Measurements from ENCODE around the gene PDLIM7.
A peak's percentile ranks its signal among the peaks of the same experiment; 100 is the strongest.

Gene PDLIM7

DNA sequence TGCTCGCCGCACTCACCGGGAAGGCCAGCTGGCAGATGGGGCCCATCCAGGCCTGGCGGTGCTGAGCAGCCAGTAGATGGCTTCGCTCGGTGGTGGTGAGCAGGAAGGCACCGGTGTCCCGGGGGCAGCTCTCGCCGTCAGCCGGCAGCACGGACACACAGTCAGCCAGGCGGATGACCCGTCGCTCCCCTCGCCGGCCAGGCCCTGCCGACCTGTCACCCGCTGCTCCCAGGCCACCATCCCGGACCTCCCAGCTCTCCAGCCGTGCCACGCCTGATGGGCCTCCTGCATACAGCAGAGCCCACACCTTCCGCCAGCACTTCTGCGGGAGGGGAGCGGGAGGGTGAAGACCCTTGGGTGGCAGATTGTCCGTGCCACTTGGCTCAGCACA is 10.8 kb upstream of the PDLIM7 start:
- Histone ChIP-seq H3K27ac (ENCODE audit: low read depth, low read length) (no peak overlapping the region), H3K27me3 (ENCODE audit: control insufficient read depth in 5 of 5, insufficient read depth in 4 of 5, low read length in 5 of 5) (no peaks in the 10 kb centered on the region), H3K36me3 (ENCODE audit: control insufficient read depth in 5 of 5, insufficient read depth in 5 of 5, low read length in 5 of 5) (peaks cover 0 to 44% (median 29%) of the 10 kb centered on the region in 5 donors), H3K9ac (ENCODE audit: low read length in 5 of 5) (peak overlapping the region in 3 of 5 donors; percentile 53 to 76 (median 53)), H3K4me1 (ENCODE audit: control insufficient read depth in 5 of 5, insufficient read depth in 5 of 5, low read length in 5 of 5) (peaks cover 0 to 35% (median 13%) of the 10 kb centered on the region in 5 donors), H3K9me3 (ENCODE audit: control insufficient read depth in 5 of 5, low read length in 5 of 5) (no peaks in the 10 kb centered on the region), H3K4me3 (ENCODE audit: low read depth in 1 of 5, low read length in 5 of 5) (peak overlapping the region in 3 of 5 donors; percentile 54 to 66 (median 57))

DNA sequence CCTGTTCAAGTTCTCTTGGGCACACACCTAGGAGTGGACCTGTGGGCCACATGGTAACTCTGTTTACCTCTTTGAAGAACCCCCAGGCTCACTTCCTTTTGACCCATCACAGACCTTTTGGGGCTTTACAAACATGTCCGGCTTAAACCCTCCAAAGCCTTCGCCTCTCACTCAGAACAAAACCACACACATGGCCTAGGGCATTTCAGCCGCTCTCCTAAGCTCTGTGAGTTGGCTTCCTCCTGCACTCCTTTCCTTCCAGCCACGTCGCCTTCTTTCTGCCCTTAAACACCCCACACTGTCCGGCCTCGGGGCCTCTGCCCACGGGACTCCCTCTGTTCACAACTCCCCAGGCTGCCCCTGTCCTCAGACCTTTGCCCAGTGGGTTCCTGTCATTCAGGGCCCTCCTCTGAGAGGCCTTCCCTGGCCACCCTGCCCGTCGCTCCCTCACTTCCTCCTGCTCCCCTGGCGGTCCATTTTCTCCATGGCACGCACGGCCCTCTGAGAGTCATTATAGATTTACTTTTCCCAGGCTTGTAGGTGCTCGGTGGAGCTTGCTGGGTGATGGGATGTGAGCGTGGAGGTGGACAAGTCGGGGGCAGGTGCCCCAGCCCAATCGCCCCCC is 10.3 kb upstream of the PDLIM7 start:
- H3K27ac ChIP-seq (ENCODE audit: low read depth, low read length) = no peak overlapping the region

DNA sequence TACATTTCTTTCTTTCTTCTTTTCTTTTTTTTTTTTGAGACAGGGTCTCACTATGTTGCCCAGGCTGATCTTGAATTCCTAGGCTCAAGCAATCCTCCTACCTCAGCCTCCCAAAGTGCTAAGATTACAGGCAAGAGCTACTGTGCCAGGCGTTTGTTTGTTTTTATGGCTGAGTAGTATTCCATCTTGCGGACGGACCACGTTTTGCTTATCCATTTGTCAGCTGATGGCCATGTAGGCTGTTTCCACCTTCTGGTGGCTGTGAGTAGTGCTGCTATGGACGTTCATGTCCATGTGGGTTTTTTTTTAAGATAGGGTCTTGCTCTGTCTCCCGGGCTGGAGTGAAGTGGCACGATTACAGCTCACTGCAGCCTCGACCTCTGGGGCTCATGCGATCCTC is 9.8 kb upstream of the PDLIM7 start:
- Histone ChIP-seq H3K9ac (ENCODE audit: low read length in 5 of 5) (no peak overlapping the region), H3K9me3 (ENCODE audit: control insufficient read depth in 5 of 5, low read length in 5 of 5) (no peaks in the 10 kb centered on the region), H3K36me3 (ENCODE audit: control insufficient read depth in 5 of 5, insufficient read depth in 5 of 5, low read length in 5 of 5) (peaks cover 0 to 41% (median 18%) of the 10 kb centered on the region in 5 donors), H3K27ac (ENCODE audit: low read depth, low read length) (no peak overlapping the region), H3K4me3 (ENCODE audit: low read depth in 1 of 5, low read length in 5 of 5) (no peak overlapping the region), H3K27me3 (ENCODE audit: control insufficient read depth in 5 of 5, insufficient read depth in 4 of 5, low read length in 5 of 5) (no peaks in the 10 kb centered on the region), H3K4me1 (ENCODE audit: control insufficient read depth in 5 of 5, insufficient read depth in 5 of 5, low read length in 5 of 5) (peaks cover 0 to 40% (median 13%) of the 10 kb centered on the region in 5 donors)

More for the DNA sequence above, 10.3 kb upstream of the PDLIM7 start:
- H3K9me3 ChIP-seq (ENCODE audit: control insufficient read depth in 5 of 5, low read length in 5 of 5) = no peaks in the 10 kb centered on the region
- peak overlapping the region in 2 of 5 donors; percentile 57 to 66 for H3K4me3 ChIP-seq (ENCODE audit: low read depth in 1 of 5, low read length in 5 of 5)
- peaks cover 0 to 44% (median 23%) of the 10 kb centered on the region in 5 donors for H3K36me3 ChIP-seq (ENCODE audit: control insufficient read depth in 5 of 5, insufficient read depth in 5 of 5, low read length in 5 of 5)
- H3K9ac ChIP-seq (ENCODE audit: low read length in 5 of 5) = peak overlapping the region in 2 of 5 donors; percentile 53
- peaks cover 0 to 35% (median 13%) of the 10 kb centered on the region in 5 donors for H3K4me1 ChIP-seq (ENCODE audit: control insufficient read depth in 5 of 5, insufficient read depth in 5 of 5, low read length in 5 of 5)
- no peaks in the 10 kb centered on the region for H3K27me3 ChIP-seq (ENCODE audit: control insufficient read depth in 5 of 5, insufficient read depth in 4 of 5, low read length in 5 of 5)

DNA sequence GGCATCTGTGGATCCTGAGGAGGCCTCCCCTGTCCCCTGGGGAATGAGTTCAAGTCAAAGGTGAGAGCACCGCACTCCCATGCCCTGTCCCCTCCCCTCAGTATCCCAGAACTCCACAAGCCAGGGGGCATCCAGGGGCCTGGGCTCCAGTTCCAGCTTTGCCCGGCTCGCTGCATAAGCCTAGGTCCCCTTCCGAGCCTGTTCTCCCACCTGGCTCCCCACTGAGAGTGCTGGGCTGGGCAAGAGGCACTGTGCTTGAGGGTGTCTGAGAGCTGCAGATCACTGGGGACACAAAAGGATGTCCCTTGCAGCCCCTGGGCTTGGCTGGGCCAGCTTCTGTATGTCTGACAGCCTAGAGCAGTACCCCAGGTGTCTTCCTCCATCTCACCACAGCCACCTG is 7.7 kb upstream of the PDLIM7 start:
- no peak overlapping the region for H3K9ac ChIP-seq (ENCODE audit: low read length in 5 of 5)
- no peak overlapping the region for H3K4me3 ChIP-seq (ENCODE audit: low read depth in 1 of 5, low read length in 5 of 5)

DNA sequence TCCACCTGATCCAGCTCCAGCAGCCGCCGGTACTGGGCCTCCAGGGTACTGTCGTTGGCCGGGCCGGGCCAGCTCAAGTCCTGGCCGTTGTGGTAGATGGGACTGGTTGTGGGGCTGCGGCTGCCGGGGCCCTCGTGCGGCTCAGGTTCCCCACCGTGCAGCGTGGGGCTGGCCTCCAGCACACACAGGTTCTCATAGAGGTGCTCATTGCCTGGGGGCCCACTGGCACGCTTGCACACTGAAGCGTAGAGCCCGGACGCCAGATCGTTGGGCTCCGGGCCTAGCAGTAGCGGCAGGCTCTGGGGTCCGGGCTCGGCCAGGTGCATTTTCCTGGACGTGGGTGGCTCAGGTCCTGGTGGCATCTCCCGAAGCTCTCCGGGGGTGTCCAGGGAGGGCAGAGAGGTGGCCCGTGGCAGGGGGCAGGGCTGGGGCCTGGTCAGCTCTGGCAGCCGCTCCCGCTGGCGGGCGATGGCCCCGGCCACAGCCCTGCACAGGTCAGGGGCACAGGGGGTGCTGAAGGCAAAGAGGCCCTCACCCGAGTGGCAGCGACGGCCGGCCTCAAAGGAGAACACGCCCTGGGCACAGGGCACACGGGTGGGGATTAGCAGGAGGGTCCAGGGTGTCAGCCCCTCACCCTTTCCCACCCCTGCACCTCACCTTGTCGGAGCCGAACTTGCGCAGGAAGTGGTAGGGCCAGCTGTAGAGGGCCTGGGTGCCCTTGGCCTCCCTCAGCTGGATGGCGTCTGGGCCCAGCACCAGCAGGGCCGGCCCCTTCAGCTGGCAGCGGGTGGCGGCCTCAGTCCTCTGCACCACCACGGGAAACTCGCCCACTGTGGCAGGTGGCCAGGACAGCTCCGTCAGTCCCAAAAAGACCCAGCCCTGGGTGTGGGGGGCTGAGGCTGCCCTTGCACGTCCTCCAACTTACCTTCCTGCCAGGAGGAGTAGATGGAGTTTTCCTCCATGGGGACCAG is 7.0 kb upstream of the PDLIM7 start:
- no peaks in the 10 kb centered on the region for H3K27me3 ChIP-seq (ENCODE audit: control insufficient read depth in 5 of 5, insufficient read depth in 4 of 5, low read length in 5 of 5)
- H3K4me3 ChIP-seq (ENCODE audit: low read depth in 1 of 5, low read length in 5 of 5) = no peak overlapping the region
- peaks cover 0 to 24% (median 0%) of the 10 kb centered on the region in 5 donors for H3K36me3 ChIP-seq (ENCODE audit: control insufficient read depth in 5 of 5, insufficient read depth in 5 of 5, low read length in 5 of 5)
- no peaks in the 10 kb centered on the region for H3K9me3 ChIP-seq (ENCODE audit: control insufficient read depth in 5 of 5, low read length in 5 of 5)
- H3K4me1 ChIP-seq (ENCODE audit: control insufficient read depth in 5 of 5, insufficient read depth in 5 of 5, low read length in 5 of 5) = peaks cover 0 to 34% (median 6%) of the 10 kb centered on the region in 5 donors
- H3K9ac ChIP-seq (ENCODE audit: low read length in 5 of 5) = no peak overlapping the region
- no peak overlapping the region for H3K27ac ChIP-seq (ENCODE audit: low read depth, low read length)

More for the DNA sequence above, 7.7 kb upstream of the PDLIM7 start:
- peaks cover 2 to 40% (median 10%) of the 10 kb centered on the region in 5 donors for H3K4me1 ChIP-seq (ENCODE audit: control insufficient read depth in 5 of 5, insufficient read depth in 5 of 5, low read length in 5 of 5)
- H3K27ac ChIP-seq (ENCODE audit: low read depth, low read length) = no peak overlapping the region
- H3K9me3 ChIP-seq (ENCODE audit: control insufficient read depth in 5 of 5, low read length in 5 of 5) = no peaks in the 10 kb centered on the region
- H3K36me3 ChIP-seq (ENCODE audit: control insufficient read depth in 5 of 5, insufficient read depth in 5 of 5, low read length in 5 of 5) = peaks cover 0 to 24% (median 0%) of the 10 kb centered on the region in 5 donors
- no peaks in the 10 kb centered on the region for H3K27me3 ChIP-seq (ENCODE audit: control insufficient read depth in 5 of 5, insufficient read depth in 4 of 5, low read length in 5 of 5)

DNA sequence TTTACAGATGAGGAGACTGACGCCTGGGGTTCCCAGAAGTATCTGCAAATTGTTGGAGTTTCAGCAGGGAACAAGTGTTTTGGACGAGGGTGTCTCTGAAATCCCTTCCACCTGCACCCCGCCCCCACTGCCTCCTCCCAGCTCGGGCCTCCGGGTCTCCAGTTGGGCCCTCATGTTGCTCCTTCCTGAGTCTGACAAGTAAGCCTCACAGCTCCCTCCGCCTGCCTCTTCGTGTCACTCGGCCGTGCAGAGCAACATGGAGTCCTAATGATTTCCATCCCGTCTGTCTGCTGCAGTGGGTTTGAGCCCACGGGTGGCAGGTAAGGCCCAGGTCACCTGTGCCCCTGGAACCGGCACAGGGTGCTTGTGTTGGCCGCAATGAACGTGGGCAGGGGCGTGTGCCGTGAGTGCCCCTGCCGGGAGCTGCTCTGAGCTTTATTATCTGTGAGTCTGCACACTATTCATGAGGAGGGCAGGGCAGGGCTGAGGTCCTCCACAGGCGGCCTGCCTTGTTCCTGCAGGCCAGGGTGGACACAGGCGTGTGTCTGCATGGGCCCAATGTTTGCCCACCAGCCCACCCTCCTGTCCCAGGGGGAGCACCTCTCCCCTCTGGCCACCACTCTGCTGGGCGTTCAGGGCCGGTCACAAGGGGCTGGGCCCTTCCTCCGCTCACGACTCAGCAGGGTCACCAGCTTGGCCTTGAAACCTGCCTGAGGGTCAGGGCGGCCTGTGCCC is 6.1 kb upstream of the PDLIM7 start:
- Histone ChIP-seq H3K9ac (ENCODE audit: low read length in 5 of 5) (no peak overlapping the region), H3K27ac (ENCODE audit: low read depth, low read length) (no peak overlapping the region), H3K4me3 (ENCODE audit: low read depth in 1 of 5, low read length in 5 of 5) (no peak overlapping the region)

DNA sequence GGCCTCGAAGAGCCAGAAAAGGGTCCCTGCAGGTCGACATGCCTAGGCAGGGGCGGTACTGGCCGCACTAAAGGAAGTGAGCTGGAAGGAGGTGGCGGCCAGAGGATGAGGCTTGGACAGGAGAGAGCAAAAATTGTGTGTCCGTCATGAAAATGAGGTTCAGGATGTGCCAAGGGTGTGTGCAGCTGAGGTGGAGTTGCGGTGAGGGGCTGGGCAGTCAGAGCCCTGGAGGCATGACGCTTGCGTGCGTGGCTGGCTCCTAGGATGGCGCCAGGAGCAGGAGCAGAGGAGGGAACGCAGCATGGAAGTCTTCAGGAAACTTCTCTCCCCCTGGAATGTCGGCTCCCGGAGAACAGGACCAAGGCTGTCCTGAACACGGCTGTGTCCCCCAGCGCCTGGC is 5.5 kb upstream of the PDLIM7 start:
- Histone ChIP-seq H3K36me3 (ENCODE audit: control insufficient read depth in 5 of 5, insufficient read depth in 5 of 5, low read length in 5 of 5) (peaks cover 0 to 24% (median 0%) of the 10 kb centered on the region in 5 donors), H3K9ac (ENCODE audit: low read length in 5 of 5) (no peak overlapping the region), H3K4me3 (ENCODE audit: low read depth in 1 of 5, low read length in 5 of 5) (no peak overlapping the region), H3K27ac (ENCODE audit: low read depth, low read length) (no peak overlapping the region), H3K4me1 (ENCODE audit: control insufficient read depth in 5 of 5, insufficient read depth in 5 of 5, low read length in 5 of 5) (peaks cover 2 to 27% (median 12%) of the 10 kb centered on the region in 5 donors), H3K9me3 (ENCODE audit: control insufficient read depth in 5 of 5, low read length in 5 of 5) (no peaks in the 10 kb centered on the region), H3K27me3 (ENCODE audit: control insufficient read depth in 5 of 5, insufficient read depth in 4 of 5, low read length in 5 of 5) (no peaks in the 10 kb centered on the region)

More for the DNA sequence above, 6.1 kb upstream of the PDLIM7 start:
- Histone ChIP-seq H3K36me3 (ENCODE audit: control insufficient read depth in 5 of 5, insufficient read depth in 5 of 5, low read length in 5 of 5) (peaks cover 0 to 24% (median 0%) of the 10 kb centered on the region in 5 donors), H3K9me3 (ENCODE audit: control insufficient read depth in 5 of 5, low read length in 5 of 5) (no peaks in the 10 kb centered on the region), H3K4me1 (ENCODE audit: control insufficient read depth in 5 of 5, insufficient read depth in 5 of 5, low read length in 5 of 5) (peaks cover 0 to 26% (median 7%) of the 10 kb centered on the region in 5 donors), H3K27me3 (ENCODE audit: control insufficient read depth in 5 of 5, insufficient read depth in 4 of 5, low read length in 5 of 5) (no peaks in the 10 kb centered on the region)

DNA sequence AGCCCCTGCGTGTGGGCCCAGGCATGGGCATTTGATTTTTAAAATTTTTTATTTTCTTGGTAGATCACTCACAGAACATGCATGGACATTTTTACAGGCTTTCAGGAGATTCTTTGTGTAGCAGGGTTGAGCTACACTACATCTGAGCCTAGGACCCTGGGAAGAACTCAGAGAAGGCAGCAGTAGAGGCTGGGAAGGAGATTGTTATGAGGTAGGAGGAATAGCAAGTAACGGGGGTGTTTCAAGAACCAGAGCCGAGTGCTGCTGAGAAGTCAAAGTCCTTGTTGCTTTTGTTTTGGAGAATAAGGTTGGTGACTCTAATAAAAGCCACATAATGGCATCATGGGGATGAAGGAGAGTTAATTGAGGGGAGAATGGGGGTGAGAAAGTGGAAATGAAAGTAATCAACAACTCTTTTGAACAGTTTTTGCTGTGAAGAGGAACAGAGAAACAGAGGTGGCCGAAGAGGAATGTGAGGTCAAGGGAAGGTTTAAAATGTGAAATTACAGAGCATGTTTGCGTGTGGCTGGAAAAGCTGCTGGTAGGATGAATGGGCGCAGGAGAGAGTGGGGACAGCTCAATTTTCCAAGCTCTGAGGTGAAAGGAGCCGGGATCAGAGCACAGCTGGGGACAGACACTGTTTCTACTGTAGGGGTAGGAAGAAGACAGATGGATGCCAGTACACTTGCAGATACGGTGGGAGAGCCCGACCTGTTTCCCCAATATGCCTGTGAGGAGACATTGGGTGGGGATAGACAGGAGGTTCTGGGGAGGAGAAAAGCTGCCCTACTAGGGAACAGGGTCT is 4.7 kb upstream of the PDLIM7 start:
- Histone ChIP-seq H3K27ac (ENCODE audit: low read depth, low read length) (no peak overlapping the region), H3K9me3 (ENCODE audit: control insufficient read depth in 5 of 5, low read length in 5 of 5) (no peaks in the 10 kb centered on the region), H3K27me3 (ENCODE audit: control insufficient read depth in 5 of 5, insufficient read depth in 4 of 5, low read length in 5 of 5) (no peaks in the 10 kb centered on the region), H3K4me3 (ENCODE audit: low read depth in 1 of 5, low read length in 5 of 5) (no peak overlapping the region), H3K9ac (ENCODE audit: low read length in 5 of 5) (no peak overlapping the region), H3K36me3 (ENCODE audit: control insufficient read depth in 5 of 5, insufficient read depth in 5 of 5, low read length in 5 of 5) (peaks cover 0 to 24% (median 0%) of the 10 kb centered on the region in 5 donors), H3K4me1 (ENCODE audit: control insufficient read depth in 5 of 5, insufficient read depth in 5 of 5, low read length in 5 of 5) (peaks cover 2 to 28% (median 14%) of the 10 kb centered on the region in 5 donors)
